Sigmoid colon (tissue), 7 donors: ENCODE measurements around the gene TBC1D9B. TPM values are rescaled to one million over a fixed set of nuclear protein-coding genes. Genes with fewer than 3 reads are reported as not detected.

Experiments used
- DNase-seq: peaks from one replicate; pipeline ENCODE4 v3.0.0-alpha.2; 2019
- H3K27ac ChIP-seq, 4 donors: fragments of 200-600 bp; sonication (generic); one replicate each; pipeline ENCODE4 v1.5.1; 2016 to 2019; ENCODE audit warnings: mild to moderate bottlenecking in 1 of 4
- H3K27me3 ChIP-seq, 3 donors: fragments of 200-600 bp; sonication (generic); one replicate each; pipeline ENCODE4 v1.5.1; 2019; ENCODE audit warnings: mild to moderate bottlenecking in 1 of 3
- H3K36me3 ChIP-seq, 4 donors: fragments of 200-600 bp; sonication (generic); one replicate each; pipeline ENCODE4 v1.5.1; 2016 to 2019
- H3K4me1 ChIP-seq, 4 donors: fragments of 200-600 bp; sonication (generic); one replicate each; pipeline ENCODE4 v1.5.1; 2017 to 2019
- H3K4me3 ChIP-seq, 4 donors: fragments of 200-600 bp; sonication (generic); one replicate each; pipeline ENCODE4 v1.5.1; 2017 to 2019; ENCODE audit warnings: mild to moderate bottlenecking in 2 of 4, moderate library complexity in 1 of 4
- H3K9me3 ChIP-seq, 4 donors: fragments of 200-600 bp in 3 of 4; sonication (generic) in 3 of 4; one replicate each; pipeline versions ENCODE4 v1.5.1 to v1.6.1; 2013 to 2019
- CTCF ChIP-seq, 4 experiments: fragments of 450-650 bp in 3 of 4; fragments of 200-600 bp in 1 of 4; IDR thresholded peaks; one replicate each; pipeline ENCODE4 v1.5.1; 2016 to 2019; ENCODE audit warnings: antibody characterized with exemption in 4 of 4, mild to moderate bottlenecking in 3 of 4, moderate library complexity in 2 of 4
- EP300 ChIP-seq, 4 donors: sonication (generic); formaldehyde crosslinking; IDR thresholded peaks; one replicate each; pipeline ENCODE4 v1.6.1; 2017; ENCODE audit warnings: antibody characterized with exemption in 4 of 4
- POLR2A ChIP-seq, 2 donors: fragments of 450-650 bp; IDR thresholded peaks; one replicate each; pipeline ENCODE4 v1.6.1; 2016; ENCODE audit warnings: antibody characterized with exemption in 2 of 2, mild to moderate bottlenecking in 2 of 2, moderate library complexity in 2 of 2
- POLR2AphosphoS5 ChIP-seq, 4 donors: sonication (generic); formaldehyde crosslinking; IDR thresholded peaks; one replicate each; pipeline ENCODE4 v1.6.1; 2017; ENCODE audit warnings: antibody characterized with exemption in 4 of 4
- WGBS, 2 donors: extraction: QIAGEN DNeasy Blood & Tissue Kit; methylation state at CpG; one replicate each; pipeline ENCODE4 v1.1.7; 2013; 5-methylcytosine and 5-hydroxymethylcytosine counted together
- intact Hi-C: fragments of 100-400 bp; cut with DNase I; formaldehyde crosslinking; loops from one replicate; pipeline ENCODE4 v1.15.1; 2023
- polyA plus RNA-seq, 3 donors: library from polyadenylated mRNA; stranded (reverse); fragments of 200-250 nt; gene quantifications; one replicate each; pipeline ENCODE4 v1.2.3, GENCODE V29; 2013
- total RNA-seq, 4 donors: library from RNA; depleted of rRNA; stranded (reverse); fragments of >200 nt; gene quantifications; one replicate each; pipeline ENCODE4 v1.1.0, GENCODE V29; 2016
- donor health status: healthy with polysubstance abuse.
- donor health status: Bipolar disorder and iron deficiency.
- donor health status: healthy.

Gene TBC1D9B
- total and polyA plus RNA-seq, 7 donors: 35.4 to 1,545 (median 291) TPM

DNA sequence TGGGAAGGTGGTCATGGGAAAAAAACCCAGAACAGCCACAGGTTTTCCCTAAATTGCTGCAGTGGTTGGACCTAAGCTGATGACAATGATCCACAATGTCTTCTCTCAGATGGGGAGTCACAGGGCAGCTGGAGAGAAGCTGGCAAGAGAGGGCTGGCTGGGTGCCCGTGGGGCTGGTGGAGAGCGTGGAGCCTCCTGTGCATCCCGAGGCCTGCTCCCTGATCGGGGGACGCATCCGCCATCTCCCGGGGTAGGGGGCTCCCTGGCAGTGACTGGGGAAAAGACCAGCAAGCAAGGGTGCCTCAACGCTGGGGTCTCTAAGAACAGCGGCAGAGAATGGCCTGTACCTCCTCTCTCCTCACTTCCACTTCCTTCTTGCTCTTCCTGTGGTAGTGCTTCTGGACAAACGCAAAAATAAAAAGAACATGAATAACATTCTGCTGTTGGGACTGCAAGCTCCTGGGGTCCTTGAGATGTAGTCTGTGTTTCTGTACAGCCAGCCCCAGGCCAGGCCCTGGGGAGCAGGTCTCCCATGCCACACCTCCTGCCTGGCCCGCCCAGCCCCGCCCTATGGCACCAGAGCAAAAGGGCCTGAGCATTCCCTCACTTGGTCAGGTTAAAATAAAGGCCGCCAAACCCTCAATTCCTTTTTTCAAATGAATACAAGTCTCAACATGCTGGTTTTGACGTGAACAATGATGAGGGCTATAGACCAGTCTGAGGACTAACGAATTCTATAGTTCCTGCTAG is 42.0 kb downstream of the TBC1D9B start:
- DNase-seq: peak; percentile 53
- Histone ChIP-seq H3K4me3 (no peak overlapping the region), H3K9me3 (no peaks in the 10 kb centered on the region), H3K27ac (no peak overlapping the region), H3K36me3 (peaks cover 0 to 90% (median 47%) of the 10 kb centered on the region in 4 donors), H3K27me3 (no peaks in the 10 kb centered on the region), H3K4me1 (no peaks in the 10 kb centered on the region)
- WGBS, 2 donors: 80 to 86% methylated on average over 15 of the region's 15 CpGs
- intact Hi-C loops: no loop called here
- no peak for TF ChIP-seq POLR2A (IDR thresholded peaks at IDR 0.05)
- no peak for TF ChIP-seq CTCF (IDR thresholded peaks at IDR 0.05)
- TF ChIP-seq POLR2AphosphoS5 (IDR thresholded peaks at IDR 0.05): no peak
- TF ChIP-seq EP300 (IDR thresholded peaks at IDR 0.05): no peak

DNA sequence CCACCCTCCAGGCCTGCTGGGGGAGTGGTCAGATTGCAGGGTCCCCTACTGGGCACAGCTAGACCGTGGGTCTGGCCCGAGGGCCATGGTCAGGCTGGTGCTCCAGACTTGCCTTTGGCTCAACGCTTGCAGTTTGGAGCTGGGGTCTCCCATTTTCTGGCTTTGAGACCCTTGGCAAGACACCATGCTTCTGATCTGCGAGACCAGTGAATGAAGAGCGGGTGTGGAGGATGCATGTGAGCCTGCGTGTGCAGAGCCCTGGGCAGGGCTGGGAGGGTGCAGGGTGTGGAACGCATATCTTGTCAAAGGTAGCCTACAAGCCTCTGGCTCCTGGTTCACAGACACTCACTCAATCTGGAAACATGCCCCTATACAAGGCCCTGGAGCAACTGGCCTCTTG is 43.0 kb downstream of the TBC1D9B start:
- H3K27ac ChIP-seq: no peak overlapping the region
- peaks cover 0 to 8% (median 4%) of the 10 kb centered on the region in 4 donors for H3K4me1 ChIP-seq
- H3K9me3 ChIP-seq: no peaks in the 10 kb centered on the region
- peaks cover 0 to 80% (median 38%) of the 10 kb centered on the region in 4 donors for H3K36me3 ChIP-seq
- intact Hi-C loops: no loop called here
- H3K4me3 ChIP-seq: no peak overlapping the region
- H3K27me3 ChIP-seq: no peaks in the 10 kb centered on the region
- 95 to 99% methylated on average over 7 of the region's 7 CpGs for WGBS, 2 donors
- DNase-seq: peak; percentile 40
- no peak for TF ChIP-seq CTCF (IDR thresholded peaks at IDR 0.05)
- TF ChIP-seq POLR2AphosphoS5 (IDR thresholded peaks at IDR 0.05): no peak
- TF ChIP-seq EP300 (IDR thresholded peaks at IDR 0.05): no peak
- TF ChIP-seq POLR2A (IDR thresholded peaks at IDR 0.05): no peak

DNA sequence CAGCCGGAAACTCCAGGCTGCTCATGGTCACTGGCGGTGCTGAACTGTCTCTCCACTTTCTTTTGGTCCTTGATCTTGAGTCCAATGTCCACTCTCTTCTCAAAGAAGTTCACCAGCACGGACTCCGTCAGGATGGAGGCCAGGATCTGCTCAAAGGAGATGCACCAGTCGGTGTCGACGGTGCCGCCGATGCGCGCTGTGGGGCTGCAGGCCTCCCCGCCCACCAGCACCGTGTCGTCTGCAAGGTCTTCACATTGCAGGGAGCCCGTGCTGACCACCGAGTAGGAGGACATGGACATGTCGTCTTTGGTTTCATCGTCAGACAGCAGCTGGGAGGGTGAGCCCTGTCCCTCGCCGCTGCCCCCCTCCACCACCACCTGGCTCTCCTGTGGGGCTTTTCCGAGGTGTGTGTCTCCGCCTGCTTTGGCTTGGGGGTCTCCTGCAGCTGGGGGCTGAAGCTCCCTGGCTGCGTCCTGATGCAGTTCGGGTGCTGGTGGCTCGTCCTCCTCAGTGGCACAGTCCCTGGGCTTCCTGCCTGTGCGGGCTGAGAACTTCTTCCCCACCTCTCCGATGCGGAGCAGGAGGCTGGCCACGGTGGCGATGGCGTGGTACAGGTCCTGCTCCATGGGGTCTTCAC is 44.1 kb downstream of the TBC1D9B start:
- Histone ChIP-seq H3K27me3 (no peaks in the 10 kb centered on the region), H3K4me3 (no peak overlapping the region), H3K36me3 (peaks cover 0 to 69% (median 32%) of the 10 kb centered on the region in 4 donors), H3K4me1 (peaks cover 0 to 11% (median 9%) of the 10 kb centered on the region in 4 donors), H3K27ac (no peak overlapping the region), H3K9me3 (no peaks in the 10 kb centered on the region)
- TF ChIP-seq POLR2AphosphoS5 (IDR thresholded peaks at IDR 0.05) (no peak), EP300 (IDR thresholded peaks at IDR 0.05) (no peak), POLR2A (IDR thresholded peaks at IDR 0.05) (no peak), CTCF (IDR thresholded peaks at IDR 0.05) (no peak)
- peak; percentile 56 for DNase-seq
- intact Hi-C loops: no loop called here
- WGBS, 2 donors: 96 to 97% methylated on average over 31 of the region's 31 CpGs

DNA sequence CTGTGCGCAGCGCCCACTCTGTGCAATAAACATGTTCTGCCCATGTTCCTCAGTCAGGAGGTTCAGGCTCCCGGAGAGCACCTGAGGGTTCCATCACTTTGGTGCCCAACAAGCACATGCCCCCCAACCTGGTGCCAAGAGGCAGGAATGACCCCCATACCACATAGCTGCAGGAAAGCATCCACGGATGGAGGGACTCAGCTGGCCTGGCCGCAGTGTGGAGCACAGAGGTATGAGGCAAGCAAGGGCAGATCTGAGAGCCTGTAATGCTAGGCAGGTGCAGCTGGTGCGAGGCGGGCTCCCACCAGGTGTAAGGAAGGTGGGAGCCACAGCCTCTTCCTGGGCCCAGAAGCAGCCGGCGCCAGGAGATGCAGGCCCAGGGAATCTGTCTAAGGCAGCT is 44.8 kb downstream of the TBC1D9B start:
- H3K27ac ChIP-seq: no peak overlapping the region
- no peaks in the 10 kb centered on the region for H3K27me3 ChIP-seq
- DNase-seq: peak; percentile 33
- intact Hi-C loops: no loop called here
- H3K9me3 ChIP-seq: no peaks in the 10 kb centered on the region
- H3K4me3 ChIP-seq: no peak overlapping the region
- H3K4me1 ChIP-seq: peaks cover 0 to 14% (median 11%) of the 10 kb centered on the region in 4 donors
- 96% methylated on average over 9 of the region's 9 CpGs for WGBS, 2 donors
- H3K36me3 ChIP-seq: peaks cover 0 to 64% (median 31%) of the 10 kb centered on the region in 4 donors
- no peak for TF ChIP-seq EP300 (IDR thresholded peaks at IDR 0.05)
- TF ChIP-seq POLR2AphosphoS5 (IDR thresholded peaks at IDR 0.05): no peak
- no peak for TF ChIP-seq CTCF (IDR thresholded peaks at IDR 0.05)
- no peak for TF ChIP-seq POLR2A (IDR thresholded peaks at IDR 0.05)
